Aorta (tissue), 4 donors: Measurements from ENCODE around the gene NT5DC2. TPM values are rescaled to one million over a fixed set of nuclear protein-coding genes. Genes with fewer than 3 reads are reported as not detected.

Experiments
- polyA plus RNA-seq, 2 donors: library from polyadenylated mRNA; stranded (reverse); fragments of 200-250 nt; gene quantifications; one replicate each; pipeline ENCODE4 v1.2.3, GENCODE V29; 2013
- total RNA-seq, 2 donors: library from RNA; stranded (reverse); fragmentation: NEBNext Ultra II Directional; extraction: Animal tissue kit (Norgen Biotek cat#: 25700); gene quantifications; one replicate each; pipeline ENCODE4 v1.2.1, GENCODE V29; 2021
- donor health status: healthy with polysubstance abuse.
- donor health status: Bipolar disorder and iron deficiency.
- donor health status: DM: no; HTN: no; CAD: no.
- donor health status: DM: yes; HTN: yes; CAD: no.

Gene NT5DC2
- total and polyA plus RNA-seq, 4 donors, result 29.6 to 148 (median 39.6) TPM

Other genes with a start within 250 kb of the NT5DC2 start
- gene GLYCTK, start 246.0 kb downstream of the NT5DC2 start, total RNA-seq, result 10 to 100 TPM in 1 of 2 donors, 1 to 10 TPM in 1; 9.7 to 13.9 TPM
- 10 to 100 TPM in 1 of 2 donors, 1 to 10 TPM in 1; 9.9 to 15.6 TPM for gene GLYCTK, start 246.0 kb downstream of the NT5DC2 start, polyA plus RNA-seq
- 10 to 100 TPM; 10.3 to 24.1 TPM for gene DNAH1, start 217.5 kb downstream of the NT5DC2 start, total RNA-seq
- 10 to 100 TPM in 1 of 2 donors, under 1 TPM in 1; 0.88 to 11.3 TPM for gene DNAH1, start 217.5 kb downstream of the NT5DC2 start, polyA plus RNA-seq
- gene BAP1, start 123.8 kb downstream of the NT5DC2 start, total RNA-seq, result 10 to 100 TPM; 62.7 to 74.4 TPM
- gene BAP1, start 123.8 kb downstream of the NT5DC2 start, polyA plus RNA-seq, result 10 to 100 TPM; 29.4 to 99.6 TPM
- 1 to 10 TPM; 7.7 to 8.0 TPM for gene PHF7, start 123.2 kb downstream of the NT5DC2 start, total RNA-seq
- gene PHF7, start 123.2 kb downstream of the NT5DC2 start, polyA plus RNA-seq, result 1 to 10 TPM; 7.1 to 8.5 TPM
- gene SEMA3G, start 88.8 kb downstream of the NT5DC2 start, total RNA-seq, result 10 to 100 TPM; 12.5 to 23.8 TPM
- gene SEMA3G, start 88.8 kb downstream of the NT5DC2 start, polyA plus RNA-seq, result under 1 TPM in 1 of 2 donors, not detected in 1; 0.26 TPM
- gene TNNC1, start 79.8 kb downstream of the NT5DC2 start, total RNA-seq, result 1 to 10 TPM; 2.6 to 4.7 TPM
- gene TNNC1, start 79.8 kb downstream of the NT5DC2 start, polyA plus RNA-seq, result 10 to 100 TPM in 1 of 2 donors, 1 to 10 TPM in 1; 3.0 to 20.7 TPM
- 100 to 1,000 TPM in 1 of 2 donors, 10 to 100 TPM in 1; 80.9 to 157 TPM for gene NISCH, start 78.3 kb downstream of the NT5DC2 start, total RNA-seq
- gene NISCH, start 78.3 kb downstream of the NT5DC2 start, polyA plus RNA-seq, result 100 to 1,000 TPM in 1 of 2 donors, 10 to 100 TPM in 1; 13.3 to 122 TPM
- gene STAB1, start 38.5 kb downstream of the NT5DC2 start, total RNA-seq, result 100 to 1,000 TPM; 339 to 651 TPM
- 100 to 1,000 TPM in 1 of 2 donors, 10 to 100 TPM in 1; 54.2 to 207 TPM for gene STAB1, start 38.5 kb downstream of the NT5DC2 start, polyA plus RNA-seq
- gene UQCC5, start 2.7 kb upstream of the NT5DC2 start, total RNA-seq, result 10 to 100 TPM in 1 of 2 donors, 1 to 10 TPM in 1; 9.1 to 14.0 TPM
- gene UQCC5, start 2.7 kb upstream of the NT5DC2 start, polyA plus RNA-seq, result 1 to 10 TPM; 4.5 to 7.1 TPM
- gene PBRM1, start 152.1 kb upstream of the NT5DC2 start, total RNA-seq, result 10 to 100 TPM; 61.6 to 73.8 TPM
- 10 to 100 TPM in 1 of 2 donors, 1 to 10 TPM in 1; 6.9 to 11.3 TPM for gene PBRM1, start 152.1 kb upstream of the NT5DC2 start, polyA plus RNA-seq
- gene GNL3, start 152.2 kb upstream of the NT5DC2 start, total RNA-seq, result 10 to 100 TPM; 52.0 to 70.3 TPM
- 10 to 100 TPM; 20.9 to 32.9 TPM for gene GNL3, start 152.2 kb upstream of the NT5DC2 start, polyA plus RNA-seq
- 10 to 100 TPM; 28.7 to 48.4 TPM for gene GLT8D1, start 171.9 kb upstream of the NT5DC2 start, total RNA-seq
- 10 to 100 TPM; 26.0 to 59.5 TPM for gene GLT8D1, start 171.9 kb upstream of the NT5DC2 start, polyA plus RNA-seq
- 10 to 100 TPM; 57.2 to 67.5 TPM for gene SPCS1, start 172.2 kb upstream of the NT5DC2 start, total RNA-seq
- gene SPCS1, start 172.2 kb upstream of the NT5DC2 start, polyA plus RNA-seq, result 100 to 1,000 TPM; 114 to 119 TPM
- gene NEK4, start 237.1 kb upstream of the NT5DC2 start, total RNA-seq, result 10 to 100 TPM; 21.7 to 22.1 TPM
- 1 to 10 TPM; 8.0 to 8.5 TPM for gene NEK4, start 237.1 kb upstream of the NT5DC2 start, polyA plus RNA-seq
- gene ITIH1, start 243.7 kb upstream of the NT5DC2 start, total RNA-seq, result not detected
- gene ITIH1, start 243.7 kb upstream of the NT5DC2 start, polyA plus RNA-seq, result under 1 TPM in 1 of 2 donors, not detected in 1; 0.50 TPM